Esophagus squamous epithelium (tissue), 5 donors: Measurements from ENCODE around the gene ZNF275. TPM values are rescaled to one million over a fixed set of nuclear protein-coding genes. Genes with fewer than 3 reads are reported as not detected.

Experiments used
- DNase-seq: peaks from one replicate; lab custom pipeline; 2025; lab: John Stamatoyannopoulos, UW
- H3K27ac ChIP-seq, 4 donors: fragments of 200-600 bp; sonication (generic); one replicate each; pipeline ENCODE4 v1.5.1; 2016 to 2019; ENCODE audit warnings: mild to moderate bottlenecking in 1 of 4
- H3K27me3 ChIP-seq, 4 donors: fragments of 200-600 bp; sonication (generic); 1 replicate in 3 of 4; 2 replicates in 1 of 4; pipeline versions ENCODE4 v1.5.1 to v1.6.0; 2017 to 2021; ENCODE audit warnings: antibody characterized with exemption in 1 of 4
- H3K36me3 ChIP-seq, 3 donors: fragments of 200-600 bp; sonication (generic); one replicate each; pipeline ENCODE4 v1.5.1; 2016 to 2019
- H3K4me1 ChIP-seq, 3 donors: fragments of 200-600 bp; sonication (generic); one replicate each; pipeline ENCODE4 v1.5.1; 2017 to 2019
- H3K4me3 ChIP-seq, 4 donors: fragments of 200-600 bp; sonication (generic); 1 replicate in 3 of 4; 2 replicates in 1 of 4; pipeline ENCODE4 v1.5.1; 2016 to 2019; ENCODE audit warnings: mild to moderate bottlenecking in 2 of 4, moderate library complexity in 1 of 4
- H3K9me3 ChIP-seq, 3 donors: fragments of 200-600 bp; sonication (generic); one replicate each; pipeline ENCODE4 v1.5.1; 2016 to 2019
- CTCF ChIP-seq, 6 experiments: fragments of 450-650 bp in 4 of 6; fragments of 200-600 bp in 2 of 6; sonication (generic) in 2 of 6; IDR thresholded peaks; one replicate each; pipeline ENCODE4 v1.5.1; 2016 to 2019; ENCODE audit warnings: antibody characterized with exemption in 6 of 6, mild to moderate bottlenecking in 4 of 6, moderate library complexity in 4 of 6
- POLR2A ChIP-seq, 4 donors: fragments of 450-650 bp; IDR thresholded peaks; one replicate each; pipeline ENCODE4 v1.6.1; 2017; ENCODE audit warnings: antibody characterized with exemption in 4 of 4, mild to moderate bottlenecking in 4 of 4, moderate library complexity in 3 of 4
- WGBS, 2 donors: methylation state at CpG; one replicate each; pipeline ENCODE4 v1.1.5; 2018; 5-methylcytosine and 5-hydroxymethylcytosine counted together
- intact Hi-C: fragments of 100-400 bp; cut with DNase I; formaldehyde crosslinking; loops from one replicate; pipeline ENCODE4 v1.15.0; 2022
- total RNA-seq, 4 donors: library from RNA; depleted of rRNA; stranded (reverse); fragments of >200 nt; gene quantifications; one replicate each; pipeline ENCODE4 v1.1.0, GENCODE V29; 2016
- donor health status: DM: yes; HTN: yes; CAD: no.

The ZNF275 gene
- total RNA-seq, 4 donors from 2014 or later = 1.5 to 6.5 (median 2.9) TPM

GRCh38 chrX:153378607-153379006 lies 44.7 kb downstream of the ZNF275 start:
- Histone ChIP-seq H3K36me3 (no peaks in the 10 kb centered on the region), H3K4me1 (no peaks in the 10 kb centered on the region), H3K27me3 (no peaks in the 10 kb centered on the region), H3K4me3 (no peak overlapping the region), H3K9me3 (no peaks in the 10 kb centered on the region), H3K27ac (no peak overlapping the region)
- intact Hi-C loops = no loop called here
- TF ChIP-seq CTCF (IDR thresholded peaks at IDR 0.05) (no peak), POLR2A (IDR thresholded peaks at IDR 0.05) (no peak)
- 83% methylated on average over 1 of the region's 4 CpGs; no CpG with 5 or more reads in 1 of the 2 donors for WGBS, 2 donors
- no peak for DNase-seq

- TF ChIP-seq POLR2A (IDR thresholded peaks at IDR 0.05) = no peak
- no peak for TF ChIP-seq CTCF (IDR thresholded peaks at IDR 0.05)
- WGBS, 2 donors = 63 to 69% methylated on average over 3 to 9 of the region's 9 CpGs
- Histone ChIP-seq H3K36me3 (no peaks in the 10 kb centered on the region), H3K4me3 (no peak overlapping the region), H3K27ac (no peak overlapping the region), H3K4me1 (no peaks in the 10 kb centered on the region), H3K27me3 (no peaks in the 10 kb centered on the region), H3K9me3 (no peaks in the 10 kb centered on the region)
- no peak for DNase-seq
- intact Hi-C loops = no loop called here
These were observed 45.6 kb downstream of the ZNF275 start for GRCh38 chrX:153379508-153379907.

- WGBS, 2 donors = 57 to 60% methylated on average over 2 to 7 of the region's 13 CpGs
These were observed 46.1 kb downstream of the ZNF275 start for GRCh38 chrX:153379971-153380581.

GRCh38 chrX:153380691-153381090 lies 46.7 kb downstream of the ZNF275 start:
- no peak for DNase-seq
- intact Hi-C loops = no loop called here
- 93% methylated on average over 3 of the region's 9 CpGs; no CpG with 5 or more reads in 1 of the 2 donors for WGBS, 2 donors
- no peak overlapping the region for H3K27ac ChIP-seq
- H3K4me1 ChIP-seq = no peaks in the 10 kb centered on the region
- no peaks in the 10 kb centered on the region for H3K27me3 ChIP-seq
- TF ChIP-seq POLR2A (IDR thresholded peaks at IDR 0.05) (no peak), CTCF (IDR thresholded peaks at IDR 0.05) (no peak)
- H3K9me3 ChIP-seq = no peaks in the 10 kb centered on the region
- H3K4me3 ChIP-seq = no peak overlapping the region
- H3K36me3 ChIP-seq = no peaks in the 10 kb centered on the region

More at GRCh38 chrX:153379971-153380581, 46.1 kb downstream of the ZNF275 start:
- no peaks in the 10 kb centered on the region for H3K27me3 ChIP-seq
- H3K27ac ChIP-seq = no peak overlapping the region
- no peak overlapping the region for H3K4me3 ChIP-seq
- DNase-seq = no peak
- H3K36me3 ChIP-seq = no peaks in the 10 kb centered on the region
- TF ChIP-seq POLR2A (IDR thresholded peaks at IDR 0.05) (no peak), CTCF (IDR thresholded peaks at IDR 0.05) (no peak)
- intact Hi-C loops = no loop called here
- H3K9me3 ChIP-seq = no peaks in the 10 kb centered on the region
- H3K4me1 ChIP-seq = no peaks in the 10 kb centered on the region

GRCh38 chrX:153381684-153382532 lies 48.0 kb downstream of the ZNF275 start:
- no peak for TF ChIP-seq CTCF (IDR thresholded peaks at IDR 0.05)
- no peak for TF ChIP-seq POLR2A (IDR thresholded peaks at IDR 0.05)
- Histone ChIP-seq H3K27ac (peak overlapping the region in 2 of 4 donors; percentile 25 to 34), H3K9me3 (no peaks in the 10 kb centered on the region), H3K36me3 (no peaks in the 10 kb centered on the region), H3K4me3 (no peak overlapping the region), H3K27me3 (no peaks in the 10 kb centered on the region), H3K4me1 (no peaks in the 10 kb centered on the region)
- 9 to 36% methylated on average over 7 to 12 of the region's 12 CpGs for WGBS, 2 donors
- intact Hi-C loops = no loop called here
- DNase-seq = no peak
